Measurements from ENCODE around the gene OSBPL10. TPM values are rescaled to one million over a fixed set of nuclear protein-coding genes. Genes with fewer than 3 reads are reported as not detected.
"Not testable (repeated sequence)": the region's sequence is repeated elsewhere in the genome, so short reads cannot be mapped to it uniquely, and the experiment has no call there.

Gene OSBPL10
- total RNA-seq, 1 donor from 2014 or later, result 80.4 TPM

GRCh38 chr3:31992995-31993394, 11.9 kb upstream of the OSBPL10 start:
- DNase-seq (ENCODE audit: extremely low read depth, low read depth, low spot score), result not testable (repeated sequence)

GRCh38 chr3:31988271-31988670, 7.2 kb upstream of the OSBPL10 start:
- no peak for DNase-seq (ENCODE audit: extremely low read depth, low read depth, low spot score)

GRCh38 chr3:31985831-31986230, 4.8 kb upstream of the OSBPL10 start:
- DNase-seq (ENCODE audit: extremely low read depth, low read depth, low spot score), result no peak

GRCh38 chr3:31984321-31984720, 3.3 kb upstream of the OSBPL10 start:
- no peak for DNase-seq (ENCODE audit: extremely low read depth, low read depth, low spot score)

- no peak for DNase-seq (ENCODE audit: extremely low read depth, low read depth, low spot score)
Observed at GRCh38 chr3:31980530-31981205, 394 bp downstream of the OSBPL10 start.

GRCh38 chr3:31979001-31979697, 1.9 kb downstream of the OSBPL10 start:
- DNase-seq (ENCODE audit: extremely low read depth, low read depth, low spot score), result no peak

- DNase-seq (ENCODE audit: extremely low read depth, low read depth, low spot score), result no peak
Observed at GRCh38 chr3:31978553-31978952, 2.5 kb downstream of the OSBPL10 start.

- no peak for DNase-seq (ENCODE audit: extremely low read depth, low read depth, low spot score)
Observed at GRCh38 chr3:31977736-31978135, 3.3 kb downstream of the OSBPL10 start.

- no peak for DNase-seq (ENCODE audit: extremely low read depth, low read depth, low spot score)
Observed at GRCh38 chr3:31976302-31976701, 4.8 kb downstream of the OSBPL10 start.

GRCh38 chr3:31974964-31975363, 6.1 kb downstream of the OSBPL10 start:
- DNase-seq (ENCODE audit: extremely low read depth, low read depth, low spot score), result no peak

GRCh38 chr3:31974471-31974870, 6.6 kb downstream of the OSBPL10 start:
- no peak for DNase-seq (ENCODE audit: extremely low read depth, low read depth, low spot score)

GRCh38 chr3:31973837-31974236, 7.2 kb downstream of the OSBPL10 start:
- no peak for DNase-seq (ENCODE audit: extremely low read depth, low read depth, low spot score)

- no peak for DNase-seq (ENCODE audit: extremely low read depth, low read depth, low spot score)
Observed at GRCh38 chr3:31973081-31973480, 8.0 kb downstream of the OSBPL10 start.

- DNase-seq (ENCODE audit: extremely low read depth, low read depth, low spot score), result no peak
Observed at GRCh38 chr3:31971607-31972006, 9.5 kb downstream of the OSBPL10 start.

GRCh38 chr3:31968927-31969418, 12.1 kb downstream of the OSBPL10 start:
- DNase-seq (ENCODE audit: extremely low read depth, low read depth, low spot score), result no peak

GRCh38 chr3:31968369-31968926, 12.6 kb downstream of the OSBPL10 start:
- peak; percentile 42 for DNase-seq (ENCODE audit: extremely low read depth, low read depth, low spot score)

- DNase-seq (ENCODE audit: extremely low read depth, low read depth, low spot score), result no peak
Observed at GRCh38 chr3:31967592-31967991, 13.5 kb downstream of the OSBPL10 start.

GRCh38 chr3:31966978-31967591, 14.0 kb downstream of the OSBPL10 start:
- no peak for DNase-seq (ENCODE audit: extremely low read depth, low read depth, low spot score)

GRCh38 chr3:31962801-31963205, 18.3 kb downstream of the OSBPL10 start:
- DNase-seq (ENCODE audit: extremely low read depth, low read depth, low spot score), result peak; percentile 61

GRCh38 chr3:31960793-31961431, 20.1 kb downstream of the OSBPL10 start:
- no peak for DNase-seq (ENCODE audit: extremely low read depth, low read depth, low spot score)
